ENCODE measurements around the gene TEAD1. TPM values are rescaled to one million over a fixed set of nuclear protein-coding genes. Genes with fewer than 3 reads are reported as not detected.
A peak's percentile ranks its signal among the peaks of the same experiment; 100 is the strongest.

The TEAD1 gene
- total RNA-seq, 1 experiment from 2014 or later = 102 TPM

- Histone ChIP-seq H3K27ac (ENCODE audit: low read length) (peak overlapping the region; percentile 49; the same call in 1 of the 2 replicates), H3K4me1 (ENCODE audit: control insufficient read depth, insufficient read depth, low read length) (peaks cover 50% of the 10 kb centered on the region), H3K9me3 (ENCODE audit: control insufficient read depth, insufficient read depth, low read depth, low read length) (no peaks in the 10 kb centered on the region), H3K27me3 (ENCODE audit: control insufficient read depth, insufficient read depth, low read length) (no peaks in the 10 kb centered on the region), H3K4me3 (ENCODE audit: low read depth in 2 of 2, low read length in 2 of 2) (no peak overlapping the region), H3K36me3 (ENCODE audit: control insufficient read depth, insufficient read depth, low read length) (no peaks in the 10 kb centered on the region)
- DNase-seq (ENCODE audit: low read depth, low spot score) = no peak
- in situ Hi-C loops (cut with HindIII; ENCODE audit: low pct_unique_long_range_greater_than_20kb, low sequenced_read_pairs) (no loop called here), intact Hi-C loops (cut with micrococcal nuclease; ENCODE audit: unreplicated experiment) (no loop called here)
- POLR2A ChIA-PET = no interaction called here
- no TSS peak for BruUV-seq (replicated peaks)
- peak; percentile 89 for ATAC-seq
- TF ChIP-seq REST (IDR thresholded peaks at IDR 0.05; ENCODE audit: insufficient read depth in 1 of 2, low read depth in 2 of 2, low read length in 1 of 2) (no peak), TCF7L2 (IDR thresholded peaks at IDR 0.05; ENCODE audit: low read depth, low read length) (no peak), CTCF (IDR thresholded peaks at IDR 0.05) (no peak)
- CTCF ChIA-PET = no interaction called here
Measured at GRCh38 chr11:12704049-12704448, 29.8 kb downstream of the TEAD1 start.

- DNase-seq (ENCODE audit: low read depth, low spot score) (no peak), ATAC-seq (no peak)
- H3K9me3 ChIP-seq (ENCODE audit: control insufficient read depth, insufficient read depth, low read depth, low read length) = no peaks in the 10 kb centered on the region
- ChIA-PET POLR2A (no interaction called here), CTCF (interaction anchor here (0.7 kb wide), 1 partner anchor 101 kb away, joined by 4 read pairs; no protein-coding TSS in a partner anchor)
- no TSS peak for BruUV-seq (replicated peaks)
- H3K4me1 ChIP-seq (ENCODE audit: control insufficient read depth, insufficient read depth, low read length) = peaks cover 44% of the 10 kb centered on the region
- H3K4me3 ChIP-seq (ENCODE audit: low read depth in 2 of 2, low read length in 2 of 2) = no peak overlapping the region
- no peaks in the 10 kb centered on the region for H3K36me3 ChIP-seq (ENCODE audit: control insufficient read depth, insufficient read depth, low read length)
- TF ChIP-seq TCF7L2 (IDR thresholded peaks at IDR 0.05; ENCODE audit: low read depth, low read length) (no peak), CTCF (IDR thresholded peaks at IDR 0.05) (no peak), REST (IDR thresholded peaks at IDR 0.05; ENCODE audit: insufficient read depth in 1 of 2, low read depth in 2 of 2, low read length in 1 of 2) (no peak), POLR2AphosphoS5 (IDR thresholded peaks at IDR 0.05; ENCODE audit: low read depth, low read length) (no peak), SIN3A (IDR thresholded peaks at IDR 0.05; ENCODE audit: borderline replicate concordance, insufficient read depth, low read depth, low read length) (no peak)
- intact Hi-C loops (cut with micrococcal nuclease; ENCODE audit: unreplicated experiment) (no loop called here), in situ Hi-C loops (cut with HindIII; ENCODE audit: low pct_unique_long_range_greater_than_20kb, low sequenced_read_pairs) (no loop called here)
- H3K27ac ChIP-seq (ENCODE audit: low read length) = no peak overlapping the region
- no peaks in the 10 kb centered on the region for H3K27me3 ChIP-seq (ENCODE audit: control insufficient read depth, insufficient read depth, low read length)
Measured at GRCh38 chr11:12705874-12706273, 31.7 kb downstream of the TEAD1 start.
